Spleen (tissue), 7 donors: ENCODE data around the gene GPR161.

ENCODE experiments used
- CTCF ChIP-seq, 11 experiments: fragments of 200-600 bp in 7 of 11; fragments of 450-650 bp in 4 of 11; sonication (generic) in 4 of 11; IDR thresholded peaks in 8 of 11; conservative IDR thresholded peaks in 3 of 11; 1 replicate in 7 of 11; 2 replicates in 4 of 11; pipeline versions ENCODE4 v1.4.0 to v1.8.0; 2016 to 2021; ENCODE audit warnings: antibody characterized with exemption in 11 of 11, inconsistent platforms in 4 of 11, mild to moderate bottlenecking in 1 of 11
- POLR2A ChIP-seq, 3 donors: fragments of 450-650 bp; IDR thresholded peaks; one replicate each; pipeline ENCODE4 v1.5.1; 2017; ENCODE audit warnings: antibody characterized with exemption in 3 of 3, mild to moderate bottlenecking in 1 of 3
- POLR2AphosphoS5 ChIP-seq, 3 donors: sonication (generic); formaldehyde crosslinking; IDR thresholded peaks; one replicate each; pipeline ENCODE4 v1.5.1; 2017; ENCODE audit warnings: antibody characterized with exemption in 3 of 3
- donor health status: DM: no; HTN: no; CAD: no; lungs with moderate emphysema.
- donor health status: DM: no; HTN: no; CAD: no.
- donor health status: DM: no; HTN: no; CAD: no.

- no peak for TF ChIP-seq CTCF (IDR thresholded peaks at IDR 0.05 in 8 of 11, conservative IDR thresholded peaks at IDR 0.05 in 3 of 11)
- TF ChIP-seq POLR2AphosphoS5 (IDR thresholded peaks at IDR 0.05): no peak
- TF ChIP-seq POLR2A (IDR thresholded peaks at IDR 0.05): no peak
Observed at GRCh38 chr1:168157638-168158037, 20.9 kb upstream of the GPR161 start.
